HG03196 (cell line): Measurements from ENCODE around the gene TAF11L12.
"Not testable (repeated sequence)": the region's sequence is repeated elsewhere in the genome, so short reads cannot be mapped to it uniquely, and the experiment has no call there.

Experiments used
- ATAC-seq: cut with Tn5 transposase; IDR thresholded peaks from one replicate; pipeline ENCODE4 v1.9.1; 2021; ENCODE audit not compliant: unreplicated experiment

TAF11L12 gene

GRCh38 chr5:17610092-17610491, at the start of gene TAF11L12:
TSS of gene TAF11L12 (plus strand) at chr5:17610392.
- ATAC-seq, result not testable (repeated sequence)

GRCh38 chr5:17585658-17586057, 24.5 kb upstream of the TAF11L12 start, which contains the start of gene TAF11L7:
TSS of gene TAF11L7 (minus strand) at chr5:17585758.
- ATAC-seq, result not testable (repeated sequence)

- ATAC-seq, result not testable (repeated sequence)
These were observed 19.3 kb upstream of the TAF11L12 start, which contains the start of gene TAF11L8 for GRCh38 chr5:17590860-17591259. TSS of gene TAF11L8 (minus strand) at chr5:17590960.

- ATAC-seq, result not testable (repeated sequence)
These were observed 15.9 kb upstream of the TAF11L12 start, which contains the start of gene TAF11L9 for GRCh38 chr5:17594255-17594654. TSS of gene TAF11L9 (minus strand) at chr5:17594394.

- ATAC-seq, result not testable (repeated sequence)
These were observed 12.5 kb upstream of the TAF11L12 start, which contains the start of gene TAF11L10 for GRCh38 chr5:17597728-17598127. TSS of gene TAF11L10 (minus strand) at chr5:17597828.

GRCh38 chr5:17603880-17604279, 6.3 kb upstream of the TAF11L12 start, which contains the start of gene TAF11L11:
TSS of gene TAF11L11 (plus strand) at chr5:17604183.
- ATAC-seq, result not testable (repeated sequence)

- ATAC-seq, result no peak
These were observed 5.2 kb upstream of the TAF11L12 start for GRCh38 chr5:17604951-17605350.

GRCh38 chr5:17607461-17607860, 2.7 kb upstream of the TAF11L12 start:
- not testable (repeated sequence) for ATAC-seq

GRCh38 chr5:17614872-17615605, 4.8 kb downstream of the TAF11L12 start:
- ATAC-seq, result no peak

- no peak for ATAC-seq
These were observed 9.2 kb downstream of the TAF11L12 start for GRCh38 chr5:17619354-17619753.

- ATAC-seq, result no peak
These were observed 10.4 kb downstream of the TAF11L12 start for GRCh38 chr5:17620627-17621026.

GRCh38 chr5:17625686-17626085, 15.5 kb downstream of the TAF11L12 start:
- ATAC-seq, result no peak

- ATAC-seq, result not testable (repeated sequence)
These were observed 21.6 kb downstream of the TAF11L12 start, which contains the start of gene TAF11L13 for GRCh38 chr5:17631788-17632187. TSS of gene TAF11L13 (plus strand) at chr5:17632088.

GRCh38 chr5:17634160-17634559, 24.0 kb downstream of the TAF11L12 start, which contains the start of gene TAF11L14:
TSS of gene TAF11L14 (plus strand) at chr5:17634460.
- no peak for ATAC-seq

- not testable (repeated sequence) for ATAC-seq
These were observed 39.0 kb downstream of the TAF11L12 start for GRCh38 chr5:17649232-17649631.

- not testable (repeated sequence) for ATAC-seq
These were observed 45.1 kb downstream of the TAF11L12 start for GRCh38 chr5:17655201-17655759.

- ATAC-seq, result no peak
These were observed 45.7 kb downstream of the TAF11L12 start for GRCh38 chr5:17655921-17656320.
